Endometrium (tissue), 2 donors: ENCODE measurements around the gene KCNJ5.

Source experiments
- FAIRE-seq: peaks from 2 replicates; lab custom pipeline; 2012; peaks lifted over from hg19 to GRCh38; lab: Jason Lieb, UNC
- donor health status: control.
- donor health status: control.

Gene KCNJ5

GRCh38 chr11:128933481-128934178, 42.5 kb downstream of the KCNJ5 start:
- FAIRE-seq = no peak

- FAIRE-seq = no peak
These were observed 43.2 kb downstream of the KCNJ5 start for GRCh38 chr11:128934351-128934750.

GRCh38 chr11:128934926-128935325, 43.8 kb downstream of the KCNJ5 start:
- no peak for FAIRE-seq

- no peak for FAIRE-seq
These were observed 45.6 kb downstream of the KCNJ5 start for GRCh38 chr11:128936606-128937251.

GRCh38 chr11:128937480-128937879, 46.3 kb downstream of the KCNJ5 start:
- FAIRE-seq = no peak

GRCh38 chr11:128938156-128938885, 47.2 kb downstream of the KCNJ5 start:
- no peak for FAIRE-seq

- FAIRE-seq = no peak
These were observed 48.4 kb downstream of the KCNJ5 start for GRCh38 chr11:128939591-128939990.

- no peak for FAIRE-seq
These were observed 49.0 kb downstream of the KCNJ5 start for GRCh38 chr11:128940156-128940555.

- no peak for FAIRE-seq
These were observed 49.4 kb downstream of the KCNJ5 start for GRCh38 chr11:128940603-128941002.

- no peak for FAIRE-seq
These were observed 50.0 kb downstream of the KCNJ5 start for GRCh38 chr11:128941110-128941509.

- FAIRE-seq = no peak
These were observed 50.6 kb downstream of the KCNJ5 start for GRCh38 chr11:128941573-128942271.

GRCh38 chr11:128942272-128942612, 51.1 kb downstream of the KCNJ5 start:
- FAIRE-seq = no peak

GRCh38 chr11:128942817-128943427, 51.8 kb downstream of the KCNJ5 start, which contains the start of gene TP53AIP1:
TP53AIP1 (minus strand) TSS chr11:128942871; CDS start chr11:128937818, 5,053 bp downstream.
- FAIRE-seq = no peak

- no peak for FAIRE-seq
These were observed 52.3 kb downstream of the KCNJ5 start for GRCh38 chr11:128943428-128943976.

GRCh38 chr11:128946648-128947047, 55.5 kb downstream of the KCNJ5 start:
- FAIRE-seq = no peak

GRCh38 chr11:128947773-128948172, 56.6 kb downstream of the KCNJ5 start:
- no peak for FAIRE-seq

GRCh38 chr11:128948583-128948982, 57.4 kb downstream of the KCNJ5 start:
- no peak for FAIRE-seq

- FAIRE-seq = no peak
These were observed 58.8 kb downstream of the KCNJ5 start for GRCh38 chr11:128949791-128950454.

GRCh38 chr11:128953151-128953550, 62.0 kb downstream of the KCNJ5 start:
- no peak for FAIRE-seq

- FAIRE-seq = no peak
These were observed 64.5 kb downstream of the KCNJ5 start for GRCh38 chr11:128955636-128956035.
